Neuronal stem cell (in vitro differentiated cells): ENCODE data around the gene PARP16.

Experiments
- DNase-seq: peaks from one replicate; pipeline ENCODE4 v3.0.0-alpha.2; 2013; ENCODE audit warnings: low spot score
- H2AFZ ChIP-seq: one replicate; pipeline ENCODE4 v1.6.1; 2013; ENCODE audit warnings: mild to moderate bottlenecking, low read length, inconsistent platforms
- H2AK5ac ChIP-seq: 2 replicates; pipeline ENCODE4 v1.6.1; 2013; ENCODE audit warnings: low read depth, mild to moderate bottlenecking, inconsistent platforms, low read length, moderate library complexity, mixed read lengths
- H2BK120ac ChIP-seq: 2 replicates; pipeline ENCODE4 v1.6.1; 2013; ENCODE audit warnings: low read depth, mild to moderate bottlenecking, inconsistent platforms, low read length, moderate library complexity, mixed read lengths
- H2BK12ac ChIP-seq: one replicate; pipeline ENCODE4 v1.6.1; 2013; ENCODE audit warnings: low read length, inconsistent platforms
- H2BK15ac ChIP-seq: 2 replicates; pipeline ENCODE4 v1.6.1; 2013; ENCODE audit warnings: mild to moderate bottlenecking, low read length, inconsistent platforms, mixed read lengths
- H2BK5ac ChIP-seq: one replicate; pipeline ENCODE4 v1.6.1; 2013; ENCODE audit warnings: inconsistent platforms, mild to moderate bottlenecking, low read length, moderate library complexity
- H3K14ac ChIP-seq: one replicate; pipeline ENCODE4 v1.6.1; 2013; ENCODE audit warnings: low read length, inconsistent platforms
- H3K18ac ChIP-seq: 2 replicates; pipeline ENCODE4 v1.6.1; 2013; ENCODE audit warnings: low read length, inconsistent platforms
- H3K23ac ChIP-seq: 2 replicates; pipeline ENCODE4 v1.6.1; 2013; ENCODE audit warnings: low read depth, mild to moderate bottlenecking, mixed read lengths, low read length, inconsistent platforms; ENCODE audit not compliant: poor library complexity
- H3K27ac ChIP-seq: replicated peaks from 3 replicates; pipeline ENCODE4 v1.5.1; 2013; ENCODE audit warnings: low read length, inconsistent platforms
- H3K27me3 ChIP-seq, 3 experiments: 2 replicates each; pipeline ENCODE4 v1.6.1; 2013; ENCODE audit warnings: low read length in 3 of 3, mild to moderate bottlenecking in 2 of 3, inconsistent platforms in 1 of 3, low read depth in 1 of 3, mixed read lengths in 1 of 3, moderate library complexity in 1 of 3; ENCODE audit not compliant: control insufficient read depth in 3 of 3, insufficient read depth in 3 of 3
- H3K36me3 ChIP-seq, 2 donors: replicated peaks in 1 of 2; 2 replicates each; pipeline ENCODE4 v1.6.1; 2013; ENCODE audit warnings: low read length in 2 of 2; ENCODE audit not compliant: control insufficient read depth in 2 of 2, insufficient read depth in 2 of 2
- H3K4ac ChIP-seq: 2 replicates; pipeline ENCODE4 v1.6.1; 2013; ENCODE audit warnings: inconsistent platforms, mild to moderate bottlenecking, low read length, moderate library complexity
- H3K4me1 ChIP-seq, 2 donors: 1 replicate in 1 of 2; 2 replicates in 1 of 2; pipeline ENCODE4 v1.6.1; 2013; ENCODE audit warnings: low read length in 2 of 2, low read depth in 1 of 2; ENCODE audit not compliant: control insufficient read depth in 2 of 2, insufficient read depth in 1 of 2
- H3K4me2 ChIP-seq: one replicate; pipeline ENCODE4 v1.6.1; 2013; ENCODE audit warnings: mild to moderate bottlenecking, low read length, inconsistent platforms; ENCODE audit not compliant: insufficient read depth, poor library complexity, severe bottlenecking
- H3K4me3 ChIP-seq, 2 donors: 2 replicates each; pipeline ENCODE4 v1.5.1; 2013; ENCODE audit warnings: low read length in 2 of 2, mild to moderate bottlenecking in 2 of 2, inconsistent platforms in 1 of 2, moderate library complexity in 1 of 2
- H3K79me1 ChIP-seq: one replicate; pipeline ENCODE4 v1.6.1; 2013; ENCODE audit warnings: low read depth, mild to moderate bottlenecking, inconsistent platforms, low read length, moderate library complexity
- H3K9ac ChIP-seq: one replicate; pipeline ENCODE4 v1.6.1; 2013; ENCODE audit warnings: mild to moderate bottlenecking, low read depth, low read length, inconsistent platforms; ENCODE audit not compliant: poor library complexity
- H3K9me3 ChIP-seq, 2 donors: replicated peaks in 1 of 2; 2 replicates each; pipeline versions ENCODE3 to v1.6.1; 2013; ENCODE audit warnings: low read length in 2 of 2, mild to moderate bottlenecking in 2 of 2, inconsistent platforms in 1 of 2, low read depth in 1 of 2, mixed read lengths in 1 of 2, moderate library complexity in 1 of 2; ENCODE audit not compliant: control insufficient read depth in 2 of 2, insufficient read depth in 1 of 2
- H4K8ac ChIP-seq: one replicate; pipeline ENCODE4 v1.6.1; 2013; ENCODE audit warnings: low read depth, mild to moderate bottlenecking, inconsistent platforms, low read length, moderate library complexity
- H4K91ac ChIP-seq: one replicate; pipeline ENCODE4 v1.6.1; 2013; ENCODE audit warnings: low read length, low read depth, mild to moderate bottlenecking, inconsistent platforms; ENCODE audit not compliant: poor library complexity
- WGBS, 2 donors: extraction: QIAGEN DNeasy Blood & Tissue Kit; methylation state at CpG; one replicate each; pipeline ENCODE4 v1.1.7; 2013; ENCODE audit warnings: missing lambda C conversion rate in 2 of 2, mixed read lengths in 1 of 2; ENCODE audit not compliant: insufficient read length in 2 of 2, insufficient replicate concordance in 1 of 2; ENCODE audit errors: extremely low coverage in 2 of 2; 5-methylcytosine and 5-hydroxymethylcytosine counted together

Gene PARP16

GRCh38 chr15:65258375-65259262 lies 28.1 kb downstream of the PARP16 start:
- H4K8ac ChIP-seq = no peak overlapping the region
- H3K4ac ChIP-seq = no peak overlapping the region
- H2BK12ac ChIP-seq = no peak overlapping the region
- no peak for DNase-seq
- H2BK120ac ChIP-seq = no peak overlapping the region
- no peak overlapping the region for H3K4me2 ChIP-seq
- H2BK5ac ChIP-seq = no peak overlapping the region
- peaks cover 15 to 57% of the 10 kb centered on the region in 2 donors for H3K36me3 ChIP-seq
- no peak overlapping the region for H3K4me3 ChIP-seq
- H3K14ac ChIP-seq = no peak overlapping the region
- H3K27me3 ChIP-seq = no peaks in the 10 kb centered on the region
- H3K79me1 ChIP-seq = no peaks in the 10 kb centered on the region
- no CpG with 5 or more reads among the region's 5 CpGs for WGBS, 2 donors
- H3K9ac ChIP-seq = no peak overlapping the region
- H2AFZ ChIP-seq = no peak overlapping the region
- no peak overlapping the region for H2AK5ac ChIP-seq
- H3K4me1 ChIP-seq = peaks cover 6 to 16% of the 10 kb centered on the region in 2 donors
- H4K91ac ChIP-seq = no peak overlapping the region
- no peak overlapping the region for H3K23ac ChIP-seq
- H3K27ac ChIP-seq = no peak overlapping the region
- H3K9me3 ChIP-seq = peaks cover 0 to 2% of the 10 kb centered on the region in 2 donors
- no peak overlapping the region for H2BK15ac ChIP-seq
- no peak overlapping the region for H3K18ac ChIP-seq

GRCh38 chr15:65255486-65256140 lies 31.1 kb downstream of the PARP16 start:
- Histone ChIP-seq H3K14ac (no peak overlapping the region), H2AK5ac (no peak overlapping the region), H3K27me3 (no peaks in the 10 kb centered on the region), H3K4me3 (no peak overlapping the region), H3K9me3 (peaks cover 0 to 2% of the 10 kb centered on the region in 2 donors), H2BK15ac (no peak overlapping the region), H3K4me2 (no peak overlapping the region), H3K4me1 (peaks cover 6 to 16% of the 10 kb centered on the region in 2 donors), H2AFZ (no peak overlapping the region), H3K9ac (no peak overlapping the region), H2BK12ac (no peak overlapping the region), H3K18ac (no peak overlapping the region), H3K27ac (no peak overlapping the region), H3K36me3 (peaks cover 11 to 35% of the 10 kb centered on the region in 2 donors), H2BK120ac (no peak overlapping the region), H3K79me1 (no peaks in the 10 kb centered on the region), H4K91ac (no peak overlapping the region), H4K8ac (no peak overlapping the region), H3K23ac (no peak overlapping the region), H3K4ac (no peak overlapping the region), H2BK5ac (no peak overlapping the region)
- no peak for DNase-seq
- no CpG with 5 or more reads among the region's 7 CpGs for WGBS, 2 donors

GRCh38 chr15:65254758-65255157 lies 31.9 kb downstream of the PARP16 start:
- H3K27me3 ChIP-seq = no peaks in the 10 kb centered on the region
- peaks cover 0 to 2% of the 10 kb centered on the region in 2 donors for H3K9me3 ChIP-seq
- no peak overlapping the region for H3K4ac ChIP-seq
- H2BK15ac ChIP-seq = no peak overlapping the region
- no peak for DNase-seq
- no peaks in the 10 kb centered on the region for H3K79me1 ChIP-seq
- H3K4me3 ChIP-seq = no peak overlapping the region
- no peak overlapping the region for H3K18ac ChIP-seq
- no peak overlapping the region for H4K91ac ChIP-seq
- no peak overlapping the region for H4K8ac ChIP-seq
- H2BK5ac ChIP-seq = no peak overlapping the region
- no peak overlapping the region for H3K27ac ChIP-seq
- H3K9ac ChIP-seq = no peak overlapping the region
- peaks cover 5 to 26% of the 10 kb centered on the region in 2 donors for H3K36me3 ChIP-seq
- no peak overlapping the region for H2BK12ac ChIP-seq
- H3K4me2 ChIP-seq = no peak overlapping the region
- H3K23ac ChIP-seq = no peak overlapping the region
- no peak overlapping the region for H2AK5ac ChIP-seq
- no peak overlapping the region for H2BK120ac ChIP-seq
- peak overlapping the region; percentile 49 for H2AFZ ChIP-seq
- no peak overlapping the region for H3K14ac ChIP-seq
- WGBS, 2 donors = no CpG with 5 or more reads among the region's 1 CpG
- peaks cover 7 to 16% of the 10 kb centered on the region in 2 donors for H3K4me1 ChIP-seq

GRCh38 chr15:65254356-65254755 lies 32.3 kb downstream of the PARP16 start:
- H3K9me3 ChIP-seq = peaks cover 0 to 2% of the 10 kb centered on the region in 2 donors
- H2AFZ ChIP-seq = peak overlapping the region; percentile 49
- peak; percentile 71 for DNase-seq
- no peak overlapping the region for H3K14ac ChIP-seq
- no peak overlapping the region for H3K9ac ChIP-seq
- no peak overlapping the region for H4K91ac ChIP-seq
- no CpG with 5 or more reads among the region's 4 CpGs for WGBS, 2 donors
- H2AK5ac ChIP-seq = no peak overlapping the region
- no peak overlapping the region for H2BK5ac ChIP-seq
- H4K8ac ChIP-seq = no peak overlapping the region
- H3K4me1 ChIP-seq = peaks cover 9 to 16% of the 10 kb centered on the region in 2 donors
- H3K27me3 ChIP-seq = no peaks in the 10 kb centered on the region
- no peak overlapping the region for H2BK12ac ChIP-seq
- no peak overlapping the region for H2BK15ac ChIP-seq
- H3K27ac ChIP-seq = peak overlapping the region; percentile 44
- H2BK120ac ChIP-seq = no peak overlapping the region
- no peak overlapping the region for H3K4me3 ChIP-seq
- no peak overlapping the region for H3K4ac ChIP-seq
- H3K4me2 ChIP-seq = no peak overlapping the region
- H3K23ac ChIP-seq = no peak overlapping the region
- no peak overlapping the region for H3K18ac ChIP-seq
- no peaks in the 10 kb centered on the region for H3K79me1 ChIP-seq
- peaks cover 5 to 22% of the 10 kb centered on the region in 2 donors for H3K36me3 ChIP-seq
